DMS 273 (cell line): ENCODE measurements around the gene KRTAP17-1.
A peak's percentile ranks its signal among the peaks of the same experiment; 100 is the strongest.
"Not testable (repeated sequence)": the region's sequence is repeated elsewhere in the genome, so short reads cannot be mapped to it uniquely, and the experiment has no call there.

Experiments used
- DNase-seq: peaks from one replicate; lab custom pipeline; 2025; ENCODE audit not compliant: unreplicated experiment; lab: John Stamatoyannopoulos, UW

The KRTAP17-1 gene

GRCh38 chr17:41307647-41308046, 7.9 kb downstream of the KRTAP17-1 start:
- peak; percentile 91 for DNase-seq

GRCh38 chr17:41304091-41304490, 11.4 kb downstream of the KRTAP17-1 start:
- no peak for DNase-seq

- no peak for DNase-seq
Measured at GRCh38 chr17:41302981-41303380, 12.5 kb downstream of the KRTAP17-1 start.

- DNase-seq, result peak; percentile 81
Measured at GRCh38 chr17:41301916-41302901, 13.3 kb downstream of the KRTAP17-1 start, which contains the start of gene KRTAP29-1. KRTAP29-1 (minus strand) TSS chr17:41302851; CDS start chr17:41302851, 0 bp downstream.

GRCh38 chr17:41301204-41301790, 14.2 kb downstream of the KRTAP17-1 start:
- no peak for DNase-seq

- no peak for DNase-seq
Measured at GRCh38 chr17:41298458-41299135, 16.9 kb downstream of the KRTAP17-1 start.

- DNase-seq, result peak; percentile 22
Measured at GRCh38 chr17:41296846-41297245, 18.7 kb downstream of the KRTAP17-1 start.

GRCh38 chr17:41294016-41294415, 21.5 kb downstream of the KRTAP17-1 start:
- DNase-seq, result no peak

GRCh38 chr17:41287050-41287449, 28.5 kb downstream of the KRTAP17-1 start:
- DNase-seq, result no peak

GRCh38 chr17:41284546-41284945, 31.0 kb downstream of the KRTAP17-1 start:
- no peak for DNase-seq

GRCh38 chr17:41284043-41284442, 31.5 kb downstream of the KRTAP17-1 start:
- DNase-seq, result no peak

GRCh38 chr17:41278176-41278955, 37.1 kb downstream of the KRTAP17-1 start:
- DNase-seq, result no peak

GRCh38 chr17:41275648-41276190, 39.8 kb downstream of the KRTAP17-1 start, which contains the start of gene KRTAP9-7:
KRTAP9-7 (plus strand) TSS chr17:41275698; CDS start chr17:41275698, 0 bp downstream.
- not testable (repeated sequence) for DNase-seq

GRCh38 chr17:41271858-41272257, 43.7 kb downstream of the KRTAP17-1 start:
- DNase-seq, result no peak

- DNase-seq, result not testable (repeated sequence)
Measured at GRCh38 chr17:41271323-41271722, 44.2 kb downstream of the KRTAP17-1 start.

GRCh38 chr17:41267711-41268110, 47.8 kb downstream of the KRTAP17-1 start:
- DNase-seq, result no peak

GRCh38 chr17:41265078-41265477, 50.4 kb downstream of the KRTAP17-1 start, which contains the start of gene KRTAP9-6:
KRTAP9-6 (plus strand) TSS chr17:41265378; CDS start chr17:41265378, 0 bp downstream.
- no peak for DNase-seq
